Stimulated activated CD4-positive, alpha-beta T cell treated with anti-CD3 and anti-CD28 coated beads, Interleukin-4, amount 100 ng/mL, for 24 hours (primary cell): ENCODE results near the gene SVOPL.

Source experiments
- DNase-seq: peaks from one replicate; pipeline ENCODE4 v3.0.0-alpha.2; 2020

The SVOPL gene

DNA sequence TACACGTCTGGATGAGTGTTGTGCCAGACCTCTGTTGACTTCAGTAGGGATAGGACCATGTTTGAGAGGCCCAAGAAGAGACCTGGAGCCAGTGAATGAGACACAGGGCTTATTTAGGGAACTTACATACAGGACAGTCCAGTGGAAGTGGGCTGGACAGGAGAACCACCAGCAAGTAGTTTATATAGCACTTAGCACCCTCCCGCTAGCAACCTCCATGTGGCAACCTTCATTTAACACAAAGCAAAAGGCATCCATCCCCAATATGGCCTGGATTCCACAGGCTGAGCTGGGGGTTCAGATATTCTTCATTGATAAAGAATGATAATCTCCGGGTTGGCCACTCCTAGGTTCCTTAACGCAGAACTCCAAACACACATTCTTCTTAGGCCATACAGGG, 147.4 kb downstream of the SVOPL start:
- no peak for DNase-seq

DNA sequence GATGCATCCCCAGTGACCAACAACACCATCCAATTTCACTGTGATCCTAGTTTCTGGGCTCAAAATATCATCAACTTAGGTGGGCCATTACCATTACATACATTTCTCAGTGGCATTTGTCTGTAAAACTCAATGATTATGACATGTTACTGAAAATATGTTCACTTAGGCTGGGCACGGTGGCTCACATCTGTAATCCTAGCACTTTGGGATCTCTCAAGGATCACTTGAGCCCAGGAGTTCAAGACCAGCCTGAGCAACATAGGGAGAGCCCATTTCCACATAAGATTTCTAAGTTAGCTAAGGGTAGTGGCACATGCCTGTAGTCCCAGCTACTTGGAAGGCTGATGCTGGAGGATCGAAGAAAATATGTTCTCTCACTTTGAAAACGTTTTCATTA, 150.1 kb downstream of the SVOPL start:
- DNase-seq = no peak

DNA sequence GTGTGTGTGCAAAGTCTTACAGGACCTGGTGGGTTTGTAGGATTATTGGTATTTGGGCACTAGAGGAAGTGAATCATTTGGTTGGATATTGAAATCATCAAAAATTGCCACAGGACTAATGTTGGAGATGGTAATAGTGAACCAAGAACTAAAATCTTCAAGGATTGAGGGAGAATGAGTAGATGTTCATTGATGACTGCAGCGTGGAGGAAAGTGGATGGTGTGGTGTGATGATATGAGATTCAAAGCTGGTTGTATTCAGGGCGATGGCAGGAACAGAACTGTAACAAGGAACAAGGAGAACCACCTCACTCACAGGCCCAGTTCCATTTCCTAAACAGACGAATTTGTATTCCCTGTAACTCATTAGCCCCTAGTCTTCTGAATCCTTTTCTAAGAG, 150.8 kb downstream of the SVOPL start:
- DNase-seq = no peak

DNA sequence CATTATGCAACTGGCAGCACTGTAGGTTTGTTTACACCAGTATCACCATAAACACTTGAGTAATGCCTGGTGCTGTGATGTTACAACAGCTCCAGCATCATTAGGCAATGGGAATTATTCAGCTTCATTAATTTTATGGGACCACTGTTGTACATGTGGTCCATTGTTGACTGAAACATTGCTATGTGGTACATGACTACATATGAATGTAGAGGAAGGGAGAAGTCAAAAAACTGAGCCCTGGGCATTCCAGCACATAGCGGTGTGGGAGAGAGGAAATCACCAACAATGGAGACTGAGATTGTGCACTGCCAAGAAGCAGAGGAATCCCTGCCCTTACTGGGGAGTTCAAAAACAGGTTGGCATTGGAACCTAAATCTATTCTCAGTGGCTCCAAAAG, 152.1 kb downstream of the SVOPL start:
- no peak for DNase-seq

DNA sequence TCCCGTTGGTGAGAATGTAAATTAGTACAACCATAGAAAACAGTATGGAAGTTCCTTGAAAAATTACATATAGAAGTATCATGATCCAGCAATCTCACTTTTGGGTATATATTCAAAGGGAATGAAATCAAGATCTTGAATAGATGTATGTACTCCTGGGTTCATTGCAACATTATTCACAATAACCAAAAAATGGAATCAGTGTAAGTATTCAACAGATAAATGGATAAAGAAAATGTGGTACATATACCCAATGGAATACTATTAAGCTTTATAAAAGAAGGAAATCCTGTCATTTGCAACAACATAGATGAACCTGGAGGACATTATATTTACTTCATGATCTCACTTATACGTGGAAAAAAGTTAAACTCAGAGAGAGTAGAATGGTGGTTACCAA, 154.3 kb downstream of the SVOPL start:
- no peak for DNase-seq

DNA sequence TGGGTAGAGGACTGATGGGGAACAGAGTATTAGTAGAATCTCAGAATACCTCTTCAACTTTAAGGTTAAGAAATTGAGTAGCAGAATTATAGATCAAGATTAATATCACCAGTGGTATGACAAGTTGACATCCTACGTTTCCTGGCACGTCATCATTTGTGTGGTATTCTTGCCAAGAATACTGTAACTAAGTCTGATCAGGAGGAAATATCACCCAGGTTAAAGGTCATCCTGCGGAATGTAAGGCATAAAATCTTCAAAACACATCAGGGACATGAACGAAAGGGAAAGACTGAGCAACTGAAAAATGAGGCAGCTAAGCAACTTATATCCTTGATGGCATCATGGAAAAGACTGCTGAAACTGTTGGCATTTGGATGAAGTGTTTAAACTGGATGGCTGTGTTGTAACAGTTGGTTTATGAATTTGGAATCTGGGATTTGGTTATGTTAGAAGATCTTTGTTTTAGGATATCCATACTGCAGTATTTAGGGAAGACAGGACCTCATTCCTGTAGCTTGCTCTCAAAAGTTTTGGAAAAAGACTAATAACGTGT, 155.0 kb downstream of the SVOPL start:
- DNase-seq = no peak

DNA sequence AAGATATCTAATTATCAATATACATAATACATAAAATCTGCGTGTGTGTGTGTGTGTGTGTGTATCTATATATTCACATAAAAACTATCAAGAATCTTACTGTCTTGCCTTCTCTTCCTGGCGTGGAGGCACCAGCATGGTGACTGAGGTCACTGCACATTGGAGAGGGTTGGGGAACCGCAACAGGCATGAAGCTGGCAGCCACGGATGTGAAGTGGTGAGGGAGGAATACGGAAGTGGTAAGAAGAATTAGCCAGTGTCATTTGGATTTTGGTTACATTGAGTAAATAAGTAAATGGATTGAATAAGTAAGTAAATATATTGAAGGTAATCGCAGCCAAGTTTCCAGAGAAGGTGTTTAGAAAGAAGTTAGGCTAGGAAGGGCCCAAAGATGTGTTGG, 156.0 kb downstream of the SVOPL start:
- DNase-seq = no peak
